Stimulated activated CD8-positive, alpha-beta memory T cell treated with anti-CD3 and anti-CD28 coated beads, Interleukin-12 subunit alpha, Interleukin-12 subunit beta, amount 100 ng/mL, for 4 hours (primary cell): ENCODE data around the gene HSPB7.
"Not testable (repeated sequence)": the region's sequence is repeated elsewhere in the genome, so short reads cannot be mapped to it uniquely, and the experiment has no call there.

Source experiments
- DNase-seq: peaks from one replicate; pipeline ENCODE4 v3.0.0-alpha.2; 2020; ENCODE audit warnings: low read depth

Gene HSPB7

DNA sequence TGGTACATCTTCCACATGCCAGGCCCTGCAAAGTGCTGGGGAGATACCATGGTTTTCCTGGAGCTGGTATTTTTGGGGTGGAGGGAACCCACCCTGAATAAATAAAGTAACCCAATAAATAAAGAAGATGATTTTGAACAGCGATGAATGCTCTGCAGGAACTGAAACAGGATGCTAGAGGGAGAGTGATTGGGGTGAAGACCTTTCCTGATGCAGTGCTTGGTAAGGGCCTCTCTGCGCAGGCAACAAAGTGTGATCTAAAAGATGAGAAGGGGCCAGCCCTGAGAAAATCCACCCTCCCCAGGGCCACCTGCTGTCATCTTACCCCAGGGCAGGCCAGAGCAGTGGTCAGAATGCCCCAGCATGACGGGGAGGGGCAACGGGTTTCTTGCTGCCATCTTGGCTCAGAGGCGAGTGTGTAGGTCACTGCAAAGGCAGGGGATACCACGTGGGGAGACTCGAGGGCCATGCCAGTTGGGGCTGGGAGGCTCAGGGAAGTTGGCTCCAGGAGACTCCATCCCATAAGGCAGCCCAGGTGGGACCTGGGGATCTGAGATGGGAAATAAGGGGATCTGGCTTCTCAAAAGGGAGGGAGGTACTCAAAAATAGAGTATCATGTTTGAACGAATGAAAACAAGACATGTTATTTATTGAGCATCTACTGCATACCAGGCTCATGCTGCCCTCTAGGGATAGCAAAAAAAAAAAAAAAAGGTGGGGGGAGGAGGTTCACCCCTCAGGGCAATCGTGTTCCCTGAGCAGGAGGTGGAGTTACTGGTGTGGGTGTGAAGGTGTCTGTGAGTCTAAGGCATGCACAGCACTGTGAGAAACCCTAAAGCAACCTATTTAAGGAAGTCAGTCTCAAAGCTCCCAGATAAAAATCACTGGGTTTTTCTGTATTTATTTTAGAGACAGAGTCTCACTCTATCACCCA, 11.0 kb downstream of the HSPB7 start:
- no peak for DNase-seq

GRCh38 chr1:16006010-16006409, 11.8 kb downstream of the HSPB7 start:
- no peak for DNase-seq

DNA sequence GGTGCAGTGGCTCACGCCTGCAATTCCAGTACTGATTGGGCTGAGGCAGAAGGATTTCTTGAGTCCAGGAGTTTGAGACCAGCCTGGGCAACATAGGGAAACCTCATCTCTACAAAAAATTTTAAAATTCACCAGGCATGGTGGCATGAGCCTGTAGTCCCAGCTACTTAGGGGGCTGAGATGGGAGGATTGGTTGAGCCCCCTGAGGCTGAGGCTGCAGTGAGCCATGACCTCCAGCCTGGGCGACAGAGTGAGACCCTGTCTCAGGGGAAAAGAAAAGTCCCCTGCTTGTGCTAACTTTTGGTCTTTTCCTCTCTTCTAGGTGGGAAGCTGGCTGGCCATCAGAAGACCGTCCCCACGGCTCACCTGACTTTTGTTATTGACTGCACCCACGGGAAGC, 12.2 kb downstream of the HSPB7 start:
- DNase-seq: no peak

GRCh38 chr1:16001274-16001673, 16.6 kb downstream of the HSPB7 start:
- not testable (repeated sequence) for DNase-seq

DNA sequence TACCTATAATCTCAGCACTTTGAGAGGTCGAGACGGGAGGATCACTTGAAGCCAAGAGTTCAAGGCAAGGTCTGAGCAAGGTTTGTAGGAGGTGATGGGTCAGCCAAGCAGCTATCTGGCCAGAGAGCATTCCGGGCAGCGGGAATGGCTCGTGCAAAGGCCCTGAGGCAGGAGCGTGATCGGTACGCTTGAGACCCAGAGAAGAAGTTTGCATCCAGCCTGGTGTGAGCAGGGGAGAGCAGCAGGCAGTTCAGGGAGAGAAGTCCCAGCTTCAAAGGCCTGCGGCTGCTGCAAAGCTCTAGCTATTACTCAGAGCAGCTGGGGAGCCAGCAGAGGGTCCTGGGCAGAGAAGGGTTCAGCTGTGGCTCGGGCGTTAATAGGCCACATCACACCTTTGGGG, 18.9 kb downstream of the HSPB7 start:
- no peak for DNase-seq

GRCh38 chr1:15997637-15998280, 20.1 kb downstream of the HSPB7 start:
- no peak for DNase-seq

- no peak for DNase-seq
Measured at GRCh38 chr1:15997076-15997585, 20.7 kb downstream of the HSPB7 start.

DNA sequence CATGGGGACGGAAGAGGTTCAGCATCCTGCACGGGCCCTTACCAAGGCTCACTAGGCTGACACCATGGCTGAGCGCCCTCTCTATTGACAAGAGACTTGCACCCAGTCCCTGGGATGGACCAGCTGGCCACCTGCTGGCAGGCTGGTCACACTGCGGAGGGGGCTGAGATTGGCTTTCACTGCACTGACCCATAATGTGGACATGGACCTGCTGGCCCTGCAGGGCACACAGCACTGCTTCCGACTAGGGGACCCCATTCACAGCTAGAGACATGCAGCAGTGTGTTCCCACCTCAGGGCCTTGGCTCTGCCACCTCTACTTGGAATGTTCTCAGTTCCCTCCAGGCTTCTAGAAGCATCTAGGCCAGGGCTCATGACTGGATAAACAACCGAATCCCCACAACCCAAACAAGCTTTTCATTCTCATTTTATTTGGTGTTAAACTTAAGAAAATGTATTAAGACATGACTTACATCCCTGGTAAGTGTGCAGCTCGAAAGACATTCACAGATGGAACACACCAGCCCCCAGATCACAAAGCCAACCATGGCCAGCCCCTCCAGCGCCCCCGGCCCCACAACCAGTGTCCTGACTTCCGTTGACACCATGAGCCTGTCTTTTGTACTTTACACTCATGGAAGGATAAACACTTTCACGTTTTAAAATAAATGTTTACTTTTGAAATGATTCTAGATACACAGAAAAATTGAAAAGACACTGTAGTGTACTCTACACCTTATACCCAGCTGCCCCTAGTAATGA, 23.1 kb downstream of the HSPB7 start:
- peak; percentile 26 for DNase-seq

DNA sequence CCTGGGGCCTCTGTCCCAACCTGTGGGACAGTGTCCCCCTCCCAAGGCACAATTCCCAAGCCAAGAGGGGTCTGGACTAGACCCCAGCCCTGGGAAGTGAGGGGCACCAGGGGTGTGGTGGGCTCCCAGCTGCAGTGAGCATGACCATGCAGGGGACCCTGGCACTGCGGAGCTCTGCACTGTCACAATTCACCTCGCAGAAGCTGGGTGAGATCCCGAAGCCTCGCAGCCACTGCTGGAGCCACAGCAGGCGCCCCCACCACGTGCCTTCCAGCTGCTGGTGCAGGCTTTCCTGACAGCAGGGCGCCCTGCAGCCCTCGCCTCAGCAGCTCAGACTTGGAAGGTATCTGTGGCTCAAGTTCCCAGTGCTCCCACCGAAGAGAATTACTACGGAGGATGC, 23.8 kb downstream of the HSPB7 start:
- DNase-seq: no peak

DNA sequence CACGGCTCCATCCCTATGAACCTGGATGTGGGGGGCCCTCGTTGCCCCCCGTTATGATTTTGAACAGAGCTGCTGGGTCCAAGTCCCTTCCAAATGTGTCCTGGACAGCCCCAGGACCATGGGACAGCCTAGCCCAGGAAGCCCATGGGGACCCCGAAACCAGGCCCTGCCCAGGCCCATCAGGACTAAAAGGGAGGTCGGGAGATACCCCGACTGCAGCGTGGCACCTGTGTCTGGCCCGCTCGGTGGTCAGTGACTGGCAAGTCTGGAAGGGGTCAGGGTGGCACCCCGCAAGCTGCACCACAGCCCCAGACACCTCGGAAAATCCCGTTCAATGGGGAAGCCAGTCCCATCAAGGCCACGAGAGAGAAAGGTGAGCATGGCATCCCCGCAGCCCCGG, 24.2 kb downstream of the HSPB7 start:
- DNase-seq: no peak

DNA sequence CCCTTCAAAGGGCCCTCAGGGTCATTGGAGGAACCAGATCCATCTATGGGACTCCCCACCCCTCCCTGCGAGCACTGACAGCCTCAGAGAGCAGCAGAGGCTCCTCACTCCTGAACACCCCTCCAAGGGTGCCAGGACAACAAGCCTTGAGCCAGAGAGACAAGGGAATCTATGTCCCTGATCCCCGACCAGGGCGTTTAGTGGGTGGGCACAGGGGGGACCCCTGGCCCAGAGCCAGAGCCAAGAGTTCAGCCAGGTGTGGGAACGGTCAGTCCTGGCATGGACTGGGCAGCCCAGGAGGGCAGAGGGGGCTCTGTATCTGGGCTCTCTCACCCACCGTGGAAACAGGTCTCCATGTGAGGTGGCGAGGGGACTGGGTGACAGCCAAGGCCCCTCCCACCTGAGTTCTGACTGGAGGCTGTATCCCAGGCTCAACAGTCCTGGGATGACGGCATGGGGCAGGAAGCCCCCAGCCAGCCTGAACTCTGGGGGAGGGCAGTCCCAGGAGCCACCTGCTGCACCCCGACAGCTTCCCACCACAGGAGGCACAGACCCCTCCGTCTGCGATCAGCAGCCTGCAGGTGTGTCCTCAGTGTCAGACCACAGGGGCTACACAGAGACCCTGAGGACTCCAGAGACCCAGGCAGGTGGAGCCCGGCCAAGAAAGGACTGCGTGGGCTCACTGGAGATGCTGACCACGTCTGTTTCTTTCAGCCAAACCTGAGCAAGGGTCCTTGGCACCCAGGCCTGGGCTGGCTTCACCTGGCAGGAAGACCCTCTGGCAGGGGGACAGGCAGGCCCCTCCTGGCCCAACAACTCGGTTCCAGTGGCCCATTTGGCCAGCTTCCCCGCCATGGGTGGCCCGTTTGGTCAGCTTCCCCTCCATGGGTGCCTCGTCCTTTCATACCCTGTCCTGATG, 25.0 kb downstream of the HSPB7 start:
- DNase-seq: no peak

DNA sequence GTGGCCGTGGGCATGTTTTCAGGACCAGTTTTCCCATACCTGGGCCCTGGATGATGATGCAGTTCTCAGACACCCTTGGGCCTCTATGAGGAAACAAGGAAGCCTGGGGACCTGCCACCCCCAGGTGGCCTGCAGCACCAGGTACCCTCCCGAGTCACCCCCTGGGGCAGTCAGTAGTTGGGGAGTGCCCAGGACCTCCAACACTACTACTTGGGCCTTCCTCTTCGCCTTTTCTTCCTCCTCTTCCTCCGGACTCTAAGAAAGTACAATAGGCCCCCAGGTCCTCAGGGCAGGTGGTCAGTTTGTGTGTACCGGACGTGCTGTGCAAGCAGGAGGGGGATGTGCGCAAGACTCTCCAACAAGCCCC, 25.7 kb downstream of the HSPB7 start:
- no peak for DNase-seq

GRCh38 chr1:15991427-15992186, 26.2 kb downstream of the HSPB7 start:
- DNase-seq: no peak

- no peak for DNase-seq
Measured at GRCh38 chr1:15989776-15990175, 28.1 kb downstream of the HSPB7 start.

GRCh38 chr1:15988856-15989736, 28.7 kb downstream of the HSPB7 start:
- DNase-seq: no peak

DNA sequence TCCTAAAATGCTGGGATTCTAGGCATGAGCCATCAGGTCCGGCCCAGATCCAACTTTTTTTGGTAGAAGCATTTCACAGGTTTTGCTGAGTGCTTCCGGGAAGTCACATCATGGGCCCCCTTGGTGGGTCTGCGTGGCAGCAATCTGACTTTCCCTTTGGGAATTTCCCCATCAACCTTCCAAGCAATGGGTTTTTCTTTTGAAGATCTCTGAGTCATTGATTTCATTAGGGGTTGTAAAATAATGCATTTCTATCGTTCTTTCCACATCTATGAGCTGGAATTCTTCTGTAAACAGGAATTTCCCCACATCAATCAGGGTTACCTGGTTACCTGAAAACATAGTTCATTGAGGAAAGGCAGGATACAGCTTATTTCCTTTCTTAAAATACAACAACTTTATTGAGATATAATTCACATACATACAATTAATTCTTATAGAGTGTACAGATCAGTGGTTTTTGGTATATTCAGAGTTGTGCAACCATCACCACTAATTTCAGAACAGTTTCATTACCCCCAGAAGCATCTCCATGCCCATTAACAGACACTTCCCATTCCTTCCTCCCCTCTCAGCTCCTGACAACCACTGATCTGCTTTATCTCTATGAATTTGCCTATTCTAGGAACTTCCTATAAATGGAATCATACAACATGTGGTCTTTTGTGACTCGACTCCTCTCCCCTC, 32.1 kb downstream of the HSPB7 start:
- DNase-seq: no peak

- DNase-seq: no peak
Measured at GRCh38 chr1:15983275-15983674, 34.6 kb downstream of the HSPB7 start.

- DNase-seq: no peak
Measured at GRCh38 chr1:15981679-15982078, 36.2 kb downstream of the HSPB7 start.

DNA sequence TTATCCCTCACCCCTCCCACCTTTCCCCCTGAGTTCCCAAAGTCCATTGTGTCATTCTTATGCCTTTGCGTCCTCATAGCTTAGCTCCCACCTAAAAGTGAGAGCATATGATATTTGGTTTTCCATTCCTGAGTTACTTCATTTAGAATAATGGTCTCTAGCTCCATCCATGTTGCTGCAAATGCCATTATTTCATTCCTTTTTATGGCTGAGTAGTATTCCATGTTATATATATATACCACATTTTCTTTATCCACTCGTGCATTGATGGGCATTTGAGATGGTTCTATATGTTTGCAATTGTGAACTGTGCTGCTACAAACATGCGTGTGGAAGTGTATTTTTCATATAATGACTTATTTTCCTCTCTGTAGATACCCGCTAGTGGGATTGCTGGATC, 39.9 kb downstream of the HSPB7 start:
- DNase-seq: not testable (repeated sequence)
